GM18520 (cell line): Measurements from ENCODE around the gene TIGD4.

Experiments
- ATAC-seq: cut with Tn5 transposase; IDR thresholded peaks from one replicate; pipeline ENCODE4 v1.9.1; 2021; ENCODE audit not compliant: unreplicated experiment

The TIGD4 gene

GRCh38 chr4:152779513-152780266 lies at the start of gene TIGD4, which contains the start of gene ARFIP1:
TIGD4 (minus strand) TSS chr4:152779730; CDS start chr4:152771004, 8,726 bp downstream.
ARFIP1 (plus strand) TSS chr4:152779954; CDS start chr4:152829634, 49,680 bp downstream.
- ATAC-seq: peak; percentile 96

DNA sequence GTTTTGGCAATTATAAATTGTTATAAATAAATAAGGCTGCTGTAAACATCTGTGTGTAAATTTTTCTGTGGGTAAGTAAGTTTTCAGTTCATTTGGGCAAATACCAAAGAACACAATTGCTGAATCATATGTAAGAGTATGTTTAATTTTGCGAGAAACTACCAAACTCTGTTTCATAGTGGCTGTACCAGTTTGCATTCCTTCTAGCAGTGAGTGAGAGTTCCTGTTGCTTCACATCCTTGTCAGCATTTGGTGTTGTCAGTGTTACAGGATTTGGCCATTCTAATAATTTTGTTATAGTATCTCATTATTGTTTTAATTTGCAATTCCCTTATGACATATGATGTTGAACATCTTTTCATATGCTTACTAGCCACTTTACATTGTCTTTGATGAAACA lies 48.6 kb upstream of the TIGD4 start:
- no peak for ATAC-seq

DNA sequence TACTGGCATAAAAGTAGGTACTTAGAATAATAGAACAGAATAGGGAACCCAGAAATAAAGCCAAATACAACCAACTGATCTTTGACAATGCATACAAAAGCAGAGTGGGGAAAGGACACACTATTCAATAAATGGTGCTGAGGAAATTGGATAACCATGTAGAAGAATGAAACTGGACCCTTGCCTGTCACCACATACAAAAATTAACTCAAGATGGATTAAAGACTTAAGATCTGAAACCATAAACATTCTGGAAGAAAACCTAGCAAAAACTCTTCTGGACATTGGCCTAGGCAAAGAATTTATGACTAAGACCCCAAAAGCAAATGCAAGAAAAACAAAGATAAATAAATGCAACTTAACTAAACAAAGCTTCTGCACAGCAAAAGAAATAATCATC lies 45.8 kb upstream of the TIGD4 start:
- no peak for ATAC-seq

DNA sequence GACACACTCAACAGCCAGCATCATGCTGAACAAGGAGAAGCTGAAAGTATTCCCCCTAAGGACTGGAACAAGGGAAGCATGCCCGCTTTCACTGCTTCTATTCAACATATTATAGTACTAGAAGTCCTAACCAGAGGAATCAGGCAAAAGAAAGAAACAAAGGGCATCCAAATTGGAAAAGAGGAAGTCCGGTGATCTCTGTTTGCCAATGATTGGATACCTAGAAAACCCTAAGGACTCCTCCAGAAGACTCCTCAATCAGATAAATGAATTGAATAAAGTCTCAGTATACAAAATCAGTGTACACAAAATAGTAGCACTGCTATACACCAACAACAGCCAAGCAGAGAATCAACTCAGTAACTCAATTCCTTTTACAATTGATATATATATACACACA lies 45.0 kb upstream of the TIGD4 start:
- ATAC-seq: no peak

DNA sequence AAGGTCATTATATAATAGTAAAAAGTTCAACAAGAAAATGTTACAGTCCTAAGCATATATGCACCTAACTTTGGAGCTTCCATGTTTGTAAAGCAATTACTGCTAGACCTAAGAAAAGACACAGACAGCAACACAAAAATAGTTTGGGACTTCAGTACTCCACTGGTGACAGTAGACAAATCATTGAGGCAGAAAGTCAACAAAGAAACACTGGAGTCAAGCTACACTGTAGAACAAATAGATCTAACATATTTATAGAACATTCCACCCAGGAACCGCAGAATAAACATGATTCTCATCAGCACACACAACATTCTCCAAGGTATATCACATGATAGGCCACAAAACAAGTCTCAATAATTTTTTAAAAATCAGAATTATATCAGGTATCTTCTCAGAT lies 42.8 kb upstream of the TIGD4 start:
- no peak for ATAC-seq

DNA sequence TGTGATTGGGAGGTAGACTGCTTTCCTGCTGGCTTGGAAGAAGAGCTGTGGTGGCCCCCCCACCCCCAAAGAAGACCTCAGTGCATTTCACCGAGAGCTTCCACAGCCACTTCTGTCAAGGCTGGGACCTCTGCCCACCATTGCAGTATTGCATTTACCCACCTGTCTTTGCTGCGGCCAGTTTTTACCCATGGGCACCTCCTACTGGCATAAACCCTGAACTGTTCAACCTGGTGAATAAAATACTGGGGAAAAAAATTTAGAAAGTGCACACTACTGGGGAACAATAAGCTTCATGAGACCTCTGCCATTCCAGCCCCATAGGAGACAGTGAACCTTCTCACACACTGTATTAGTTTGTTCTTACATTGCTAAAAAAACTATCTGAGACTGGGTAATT lies 40.5 kb upstream of the TIGD4 start:
- no peak for ATAC-seq

- no peak for ATAC-seq
Observed at GRCh38 chr4:152819026-152819645, 39.6 kb upstream of the TIGD4 start.

- ATAC-seq: no peak
Observed at GRCh38 chr4:152817331-152817730, 37.8 kb upstream of the TIGD4 start.

GRCh38 chr4:152815078-152815477 lies 35.5 kb upstream of the TIGD4 start:
- no peak for ATAC-seq

GRCh38 chr4:152810715-152811287 lies 31.3 kb upstream of the TIGD4 start:
- ATAC-seq: no peak

DNA sequence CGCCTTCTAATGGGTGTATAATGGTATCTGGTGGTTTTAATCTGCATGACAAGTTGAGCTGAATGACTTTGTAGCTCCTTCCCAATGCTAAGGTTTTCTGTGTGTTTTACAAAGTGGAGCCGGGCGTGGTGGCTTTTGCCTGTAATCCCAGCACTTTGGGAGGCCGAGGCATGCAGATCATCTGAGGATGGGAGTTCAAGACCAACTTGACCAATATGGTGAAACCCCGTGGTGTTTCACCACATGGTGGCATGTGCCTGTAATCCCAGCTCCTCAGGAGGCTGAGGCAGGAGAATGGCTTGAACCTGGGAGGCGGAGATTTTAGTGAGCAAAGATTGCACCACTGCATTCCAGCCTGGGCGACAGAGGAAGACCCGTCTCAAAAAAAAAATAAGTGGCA lies 29.1 kb upstream of the TIGD4 start:
- no peak for ATAC-seq

GRCh38 chr4:152807294-152807829 lies 27.8 kb upstream of the TIGD4 start:
- peak; percentile 58 for ATAC-seq

- no peak for ATAC-seq
Observed at GRCh38 chr4:152806501-152807125, 27.1 kb upstream of the TIGD4 start.

GRCh38 chr4:152805818-152806217 lies 26.3 kb upstream of the TIGD4 start:
- no peak for ATAC-seq

DNA sequence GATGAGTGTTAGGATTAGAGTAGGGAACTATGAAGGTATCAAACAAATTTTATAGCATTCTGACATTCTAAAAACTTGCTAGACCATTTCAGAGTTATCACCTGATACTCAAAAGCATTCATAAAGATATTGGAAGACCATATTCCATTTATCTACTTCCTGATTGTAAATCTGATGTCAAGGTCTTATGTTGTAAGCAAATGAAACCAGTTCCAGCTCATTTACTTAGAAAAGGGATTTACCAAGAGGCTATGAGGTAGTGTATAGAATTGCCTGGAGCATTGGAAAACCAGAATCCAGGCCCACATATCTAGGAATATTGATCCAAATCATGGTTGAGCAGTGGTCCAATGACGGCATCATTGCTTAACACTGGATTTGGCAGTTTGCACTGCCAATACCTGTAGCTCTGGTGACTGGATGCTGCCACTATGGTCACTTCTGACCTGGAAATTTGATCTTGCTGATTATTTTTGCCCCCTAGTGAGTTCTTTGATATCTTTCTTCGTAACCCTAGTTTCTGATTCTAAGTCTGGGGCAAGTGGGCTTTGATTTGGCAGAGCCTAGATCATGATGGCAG lies 25.6 kb upstream of the TIGD4 start:
- ATAC-seq: no peak

GRCh38 chr4:152803541-152803940 lies 24.0 kb upstream of the TIGD4 start:
- no peak for ATAC-seq

- no peak for ATAC-seq
Observed at GRCh38 chr4:152795891-152796290, 16.4 kb upstream of the TIGD4 start.

DNA sequence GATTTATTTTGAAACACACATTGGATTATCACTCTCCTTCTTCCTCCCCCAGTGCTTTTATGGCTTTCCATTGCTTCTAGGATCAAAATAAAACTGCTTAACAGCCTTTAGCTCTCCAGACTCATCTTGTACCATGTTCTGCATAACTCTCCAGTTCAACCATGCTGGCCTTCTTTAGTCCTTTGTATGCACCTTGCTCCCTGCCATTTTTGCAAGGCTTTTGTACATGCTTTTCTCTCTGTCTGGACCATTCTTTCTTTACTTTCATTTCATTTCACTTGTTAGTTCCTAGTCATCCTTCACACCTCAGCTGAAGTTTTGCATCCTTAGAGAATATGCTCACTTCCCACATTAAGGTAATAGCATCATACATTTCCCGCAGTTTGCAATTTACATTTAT lies 7.1 kb upstream of the TIGD4 start:
- ATAC-seq: no peak

DNA sequence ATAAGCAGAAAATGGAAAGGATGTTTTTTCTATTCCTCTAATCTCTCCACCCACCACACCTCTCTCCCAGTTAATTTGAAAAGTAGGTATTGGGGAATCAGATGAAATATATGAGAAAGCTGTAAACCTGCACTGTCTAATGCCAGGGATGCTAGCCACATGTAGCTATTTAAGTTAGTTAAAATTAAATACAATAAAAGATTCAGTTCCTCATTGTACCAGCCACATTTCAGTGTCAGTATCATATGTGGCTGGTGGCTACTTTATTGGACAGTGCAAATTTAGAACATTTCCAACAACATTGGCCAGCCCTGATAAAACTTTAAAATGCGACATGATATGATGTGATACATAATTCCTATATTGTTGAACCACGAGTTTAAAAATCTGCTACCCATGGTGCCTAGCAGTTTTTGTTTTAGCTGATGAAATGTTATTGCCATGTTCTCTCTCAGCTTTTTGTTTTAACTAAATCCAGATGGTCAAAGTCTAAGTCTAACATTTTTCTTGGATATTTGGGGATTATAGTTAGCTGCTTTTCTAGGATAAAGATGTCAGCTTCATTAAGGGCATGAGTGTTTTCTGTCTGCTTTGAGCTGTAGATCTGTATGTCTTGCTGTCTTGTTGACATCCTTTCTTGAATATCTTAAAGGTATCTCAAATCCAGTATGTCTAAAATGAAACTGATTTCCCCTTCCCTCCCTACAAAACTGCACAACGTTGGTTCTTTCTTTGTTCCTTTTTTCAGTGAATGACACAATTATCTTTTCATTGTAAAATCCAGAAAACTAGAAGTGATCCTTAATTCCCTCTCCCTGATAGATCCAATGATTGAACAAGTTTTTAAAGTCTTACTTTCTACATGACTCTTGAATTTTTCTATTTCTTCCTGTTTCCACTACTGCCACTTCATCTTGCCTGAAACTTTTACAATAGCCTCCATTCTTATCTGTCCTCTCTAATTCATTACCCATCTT lies 6.4 kb upstream of the TIGD4 start:
- no peak for ATAC-seq
